IPS-18c (cell line): ENCODE results near the gene SAXO1.

Experiments
- H3K4me3 ChIP-seq: 2 replicates; pipeline ENCODE4 v1.7.0; 2013; ENCODE audit warnings: low read depth, mild to moderate bottlenecking, low read length, moderate library complexity; ENCODE audit not compliant: insufficient read depth
- H3K9me3 ChIP-seq: one replicate; pipeline ENCODE4 v1.6.1; 2013; ENCODE audit warnings: mild to moderate bottlenecking, low read length, moderate library complexity; ENCODE audit not compliant: control insufficient read depth, insufficient read depth

SAXO1 gene

GRCh38 chr9:18907927-18908625 is 124.9 kb downstream of the SAXO1 start:
- H3K4me3 ChIP-seq = no peak overlapping the region
- H3K9me3 ChIP-seq = no peaks in the 10 kb centered on the region

GRCh38 chr9:18906656-18907395 is 126.2 kb downstream of the SAXO1 start:
- H3K4me3 ChIP-seq = no peak overlapping the region
- H3K9me3 ChIP-seq = no peaks in the 10 kb centered on the region

- Histone ChIP-seq H3K4me3 (no peak overlapping the region), H3K9me3 (no peaks in the 10 kb centered on the region)
Observed at GRCh38 chr9:18905883-18906629, 127.0 kb downstream of the SAXO1 start.

- no peaks in the 10 kb centered on the region for H3K9me3 ChIP-seq
- H3K4me3 ChIP-seq = no peak overlapping the region
Observed at GRCh38 chr9:18905028-18905882, 127.8 kb downstream of the SAXO1 start.

GRCh38 chr9:18903450-18903849 is 129.6 kb downstream of the SAXO1 start:
- Histone ChIP-seq H3K9me3 (no peaks in the 10 kb centered on the region), H3K4me3 (no peak overlapping the region)

GRCh38 chr9:18896531-18897179 is 136.4 kb downstream of the SAXO1 start:
- H3K4me3 ChIP-seq = no peak overlapping the region
- H3K9me3 ChIP-seq = no peaks in the 10 kb centered on the region

GRCh38 chr9:18896004-18896403 is 137.0 kb downstream of the SAXO1 start:
- Histone ChIP-seq H3K4me3 (no peak overlapping the region), H3K9me3 (no peaks in the 10 kb centered on the region)

GRCh38 chr9:18893491-18893890 is 139.5 kb downstream of the SAXO1 start:
- Histone ChIP-seq H3K9me3 (no peaks in the 10 kb centered on the region), H3K4me3 (no peak overlapping the region)

GRCh38 chr9:18893046-18893445 is 140.0 kb downstream of the SAXO1 start:
- H3K4me3 ChIP-seq = no peak overlapping the region
- no peaks in the 10 kb centered on the region for H3K9me3 ChIP-seq

GRCh38 chr9:18891946-18892670 is 140.9 kb downstream of the SAXO1 start:
- Histone ChIP-seq H3K9me3 (no peaks in the 10 kb centered on the region), H3K4me3 (no peak overlapping the region)

GRCh38 chr9:18890372-18890771 is 142.6 kb downstream of the SAXO1 start:
- H3K4me3 ChIP-seq = no peak overlapping the region
- H3K9me3 ChIP-seq = peaks cover 2% of the 10 kb centered on the region

- no peak overlapping the region for H3K4me3 ChIP-seq
- peaks cover 2% of the 10 kb centered on the region for H3K9me3 ChIP-seq
Observed at GRCh38 chr9:18889550-18889949, 143.5 kb downstream of the SAXO1 start.

GRCh38 chr9:18888290-18888689 is 144.7 kb downstream of the SAXO1 start:
- Histone ChIP-seq H3K4me3 (no peak overlapping the region), H3K9me3 (peaks cover 2% of the 10 kb centered on the region)

GRCh38 chr9:18887546-18887945 is 145.5 kb downstream of the SAXO1 start:
- Histone ChIP-seq H3K9me3 (peaks cover 2% of the 10 kb centered on the region), H3K4me3 (no peak overlapping the region)

- no peak overlapping the region for H3K4me3 ChIP-seq
- H3K9me3 ChIP-seq = peaks cover 2% of the 10 kb centered on the region
Observed at GRCh38 chr9:18881758-18882157, 151.3 kb downstream of the SAXO1 start.

- Histone ChIP-seq H3K4me3 (no peak overlapping the region), H3K9me3 (no peaks in the 10 kb centered on the region)
Observed at GRCh38 chr9:18877984-18878383, 155.0 kb downstream of the SAXO1 start.
